Panc1 (cell line): ENCODE results near the gene KIAA1958. TPM values are rescaled to one million over a fixed set of nuclear protein-coding genes. Genes with fewer than 3 reads are reported as not detected.

Source experiments
- ATAC-seq: fragments of 200-7000 bp; cut with Tn5 transposase; 2 replicates; pipeline ENCODE4 v1.9.1; 2020; ENCODE audit warnings: mild to moderate bottlenecking, moderate library complexity
- BruUV-seq: library from RNA; stranded (reverse); fragments of 400-500 nt; replicated peaks from 2 replicates; lab custom pipeline; 2021; lab: Mats Ljungman, UMichigan
- CTCF ChIA-PET: fragments of 300-600 bp; sonication (Branson Sonifier 250); formaldehyde crosslinking; loops from one replicate; lab custom pipeline; 2022; ENCODE audit warnings: antibody characterized with exemption; lab: Charles Lee
- POLR2A ChIA-PET: fragments of 300-600 bp; sonication (Branson Sonifier 250); formaldehyde crosslinking; loops from one replicate; lab custom pipeline; 2022; ENCODE audit warnings: antibody characterized with exemption; lab: Charles Lee
- DNase-seq: peaks from one replicate; pipeline ENCODE4 v3.0.0-alpha.2; 2010; ENCODE audit warnings: low read depth, low spot score
- H3K27ac ChIP-seq: 2 replicates; pipeline ENCODE4 v1.5.1; 2011; ENCODE audit warnings: mild to moderate bottlenecking, low read length, inconsistent platforms
- H3K27me3 ChIP-seq: fragments of 200-500 bp; sonication (Bioruptor generic); 2 replicates; pipeline ENCODE4 v1.6.0; 2014; ENCODE audit warnings: low read length, inconsistent platforms; ENCODE audit not compliant: control insufficient read depth, insufficient read depth
- H3K36me3 ChIP-seq: fragments of 200-500 bp; sonication (Bioruptor generic); 2 replicates; pipeline ENCODE4 v1.5.1; 2014; ENCODE audit warnings: inconsistent platforms, mild to moderate bottlenecking, low read length, moderate library complexity; ENCODE audit not compliant: control insufficient read depth, insufficient read depth
- H3K4me1 ChIP-seq: 2 replicates; pipeline ENCODE4 v1.5.1; 2011; ENCODE audit warnings: inconsistent platforms, mild to moderate bottlenecking, low read length, moderate library complexity; ENCODE audit not compliant: control insufficient read depth, insufficient read depth
- H3K4me3 ChIP-seq, 2 experiments: 2 replicates each; pipeline ENCODE4 v1.5.1; 2011 to 2012; ENCODE audit warnings: low read depth in 2 of 2, low read length in 2 of 2, mild to moderate bottlenecking in 2 of 2, inconsistent platforms in 1 of 2, moderate library complexity in 1 of 2
- H3K9me3 ChIP-seq: fragments of 200-500 bp; sonication (Bioruptor generic); 2 replicates; pipeline ENCODE4 v1.5.1; 2014; ENCODE audit warnings: low read depth, mild to moderate bottlenecking, inconsistent platforms, low read length, moderate library complexity; ENCODE audit not compliant: control insufficient read depth, insufficient read depth
- POLR2AphosphoS5 ChIP-seq: IDR thresholded peaks from 2 replicates; pipeline ENCODE4 v1.6.1; 2012; ENCODE audit warnings: mild to moderate bottlenecking, low read depth, low read length, moderate library complexity
- SIN3A ChIP-seq: IDR thresholded peaks from 2 replicates; pipeline ENCODE4 v1.6.1; 2012; ENCODE audit warnings: low read depth, mild to moderate bottlenecking, low read length, moderate library complexity, borderline replicate concordance; ENCODE audit not compliant: insufficient read depth
- TCF7L2 ChIP-seq: IDR thresholded peaks from 2 replicates; pipeline ENCODE4 v1.6.1; 2011; ENCODE audit warnings: mild to moderate bottlenecking, low read depth, low read length, inconsistent platforms
- in situ Hi-C: cut with HindIII; loops from 2 replicates; pipeline ENCODE4 v1.10.0; 2016; ENCODE audit warnings: low sequenced_read_pairs, low pct_unique_long_range_greater_than_20kb
- intact Hi-C: fragments of 100-400 bp; cut with micrococcal nuclease; formaldehyde crosslinking; loops from one replicate; pipeline ENCODE4 v1.10.0; 2022; ENCODE audit not compliant: unreplicated experiment
- total RNA-seq: library from RNA; stranded (reverse); gene quantifications from one replicate; pipeline ENCODE4 v1.2.1, GENCODE V29; 2021; ENCODE audit not compliant: unreplicated experiment
- TF ChIP-seq, protein P1 (sequence below), 2 experiments: IDR thresholded peaks; 2 replicates each; pipeline ENCODE4 v1.6.1; 2011 to 2012; ENCODE audit warnings: low read depth in 2 of 2, control low read depth in 1 of 2, low read length in 1 of 2, mild to moderate bottlenecking in 1 of 2, moderate library complexity in 1 of 2; ENCODE audit not compliant: insufficient read depth in 1 of 2
- TF ChIP-seq, protein P2 (sequence below): fragments of 450-650 bp; IDR thresholded peaks from 2 replicates; pipeline ENCODE4 v1.5.1; 2017; ENCODE audit warnings: mild to moderate bottlenecking

Gene KIAA1958
- total RNA-seq, 1 experiment from 2014 or later: 10.4 TPM

DNA sequence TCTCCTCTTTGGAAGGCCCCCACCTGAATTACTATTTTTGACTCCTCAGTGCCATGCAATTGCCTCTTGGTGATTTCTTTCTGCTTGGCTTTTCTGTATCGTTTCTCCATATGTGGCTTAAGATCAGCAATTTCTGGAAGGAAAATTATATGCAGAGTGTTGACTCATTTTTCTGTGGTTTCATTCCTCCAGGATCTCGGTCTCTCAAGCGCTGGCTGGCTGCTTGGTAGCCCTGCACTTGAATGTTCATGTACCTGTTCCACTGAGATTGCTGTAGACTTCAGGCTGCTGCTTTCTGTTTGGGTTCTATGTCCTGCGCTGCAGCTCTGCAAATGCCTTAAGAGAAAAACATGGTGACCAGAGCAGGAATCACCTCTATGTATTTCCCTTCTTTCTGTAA lies 153.7 kb downstream of the KIAA1958 start:
- no peak for ATAC-seq
- in situ Hi-C loops (no loop called here), intact Hi-C loops (no loop called here)
- no peaks in the 10 kb centered on the region for H3K36me3 ChIP-seq
- TF ChIP-seq, protein P1, sequence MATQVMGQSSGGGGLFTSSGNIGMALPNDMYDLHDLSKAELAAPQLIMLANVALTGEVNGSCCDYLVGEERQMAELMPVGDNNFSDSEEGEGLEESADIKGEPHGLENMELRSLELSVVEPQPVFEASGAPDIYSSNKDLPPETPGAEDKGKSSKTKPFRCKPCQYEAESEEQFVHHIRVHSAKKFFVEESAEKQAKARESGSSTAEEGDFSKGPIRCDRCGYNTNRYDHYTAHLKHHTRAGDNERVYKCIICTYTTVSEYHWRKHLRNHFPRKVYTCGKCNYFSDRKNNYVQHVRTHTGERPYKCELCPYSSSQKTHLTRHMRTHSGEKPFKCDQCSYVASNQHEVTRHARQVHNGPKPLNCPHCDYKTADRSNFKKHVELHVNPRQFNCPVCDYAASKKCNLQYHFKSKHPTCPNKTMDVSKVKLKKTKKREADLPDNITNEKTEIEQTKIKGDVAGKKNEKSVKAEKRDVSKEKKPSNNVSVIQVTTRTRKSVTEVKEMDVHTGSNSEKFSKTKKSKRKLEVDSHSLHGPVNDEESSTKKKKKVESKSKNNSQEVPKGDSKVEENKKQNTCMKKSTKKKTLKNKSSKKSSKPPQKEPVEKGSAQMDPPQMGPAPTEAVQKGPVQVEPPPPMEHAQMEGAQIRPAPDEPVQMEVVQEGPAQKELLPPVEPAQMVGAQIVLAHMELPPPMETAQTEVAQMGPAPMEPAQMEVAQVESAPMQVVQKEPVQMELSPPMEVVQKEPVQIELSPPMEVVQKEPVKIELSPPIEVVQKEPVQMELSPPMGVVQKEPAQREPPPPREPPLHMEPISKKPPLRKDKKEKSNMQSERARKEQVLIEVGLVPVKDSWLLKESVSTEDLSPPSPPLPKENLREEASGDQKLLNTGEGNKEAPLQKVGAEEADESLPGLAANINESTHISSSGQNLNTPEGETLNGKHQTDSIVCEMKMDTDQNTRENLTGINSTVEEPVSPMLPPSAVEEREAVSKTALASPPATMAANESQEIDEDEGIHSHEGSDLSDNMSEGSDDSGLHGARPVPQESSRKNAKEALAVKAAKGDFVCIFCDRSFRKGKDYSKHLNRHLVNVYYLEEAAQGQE (IDR thresholded peaks at IDR 0.05; ENCODE audit: insufficient read depth in 1 of 2, low read depth in 2 of 2, low read length in 1 of 2): no peak
- 0 out of 2 replicates have a peak, but pooled peaks cover 4% of the 10 kb centered on the region for H3K9me3 ChIP-seq
- no peaks in the 10 kb centered on the region for H3K4me1 ChIP-seq
- POLR2A ChIA-PET: no interaction called here
- no peak overlapping the region for H3K27ac ChIP-seq
- no peaks in the 10 kb centered on the region for H3K27me3 ChIP-seq
- DNase-seq: no peak
- CTCF ChIA-PET: no interaction called here
- BruUV-seq: no TSS peak
- H3K4me3 ChIP-seq: no peak overlapping the region

DNA sequence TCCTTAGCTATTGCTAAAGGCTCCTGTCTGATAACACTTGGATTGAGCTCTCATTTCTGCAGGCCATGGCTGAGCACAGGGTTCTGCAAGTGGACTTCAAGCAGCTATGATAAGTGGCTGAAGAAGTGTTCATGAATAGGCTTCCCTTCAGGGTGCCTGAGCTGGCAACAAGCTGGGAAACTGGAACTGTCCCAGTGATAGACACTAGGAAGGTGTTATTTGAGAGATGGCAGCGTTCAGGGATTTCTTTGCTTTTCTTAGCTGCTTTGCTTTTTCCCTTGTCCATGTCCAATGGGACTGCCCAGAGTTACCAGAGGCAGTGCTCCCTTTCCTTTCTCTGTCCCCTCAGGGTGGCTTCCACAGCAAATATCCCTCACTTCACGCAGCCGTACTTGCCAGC lies 155.5 kb downstream of the KIAA1958 start:
- in situ Hi-C loops: no loop called here
- POLR2A ChIA-PET: no interaction called here
- ATAC-seq: no peak

More for the DNA sequence above, 155.5 kb downstream of the KIAA1958 start:
- no TSS peak for BruUV-seq
- Histone ChIP-seq H3K4me3 (no peak overlapping the region), H3K9me3 (0 out of 2 replicates have a peak, but pooled peaks cover 4% of the 10 kb centered on the region), H3K27me3 (no peaks in the 10 kb centered on the region), H3K36me3 (no peaks in the 10 kb centered on the region), H3K27ac (no peak overlapping the region), H3K4me1 (no peaks in the 10 kb centered on the region)
- no peak for DNase-seq
- CTCF ChIA-PET: no interaction called here
- intact Hi-C loops: no loop called here
- TF ChIP-seq SIN3A: no peak
- TF ChIP-seq POLR2AphosphoS5: no peak
- TF ChIP-seq, protein P1 (IDR thresholded peaks at IDR 0.05; ENCODE audit: insufficient read depth in 1 of 2, low read depth in 2 of 2, low read length in 1 of 2): no peak
- TF ChIP-seq, protein P2, sequence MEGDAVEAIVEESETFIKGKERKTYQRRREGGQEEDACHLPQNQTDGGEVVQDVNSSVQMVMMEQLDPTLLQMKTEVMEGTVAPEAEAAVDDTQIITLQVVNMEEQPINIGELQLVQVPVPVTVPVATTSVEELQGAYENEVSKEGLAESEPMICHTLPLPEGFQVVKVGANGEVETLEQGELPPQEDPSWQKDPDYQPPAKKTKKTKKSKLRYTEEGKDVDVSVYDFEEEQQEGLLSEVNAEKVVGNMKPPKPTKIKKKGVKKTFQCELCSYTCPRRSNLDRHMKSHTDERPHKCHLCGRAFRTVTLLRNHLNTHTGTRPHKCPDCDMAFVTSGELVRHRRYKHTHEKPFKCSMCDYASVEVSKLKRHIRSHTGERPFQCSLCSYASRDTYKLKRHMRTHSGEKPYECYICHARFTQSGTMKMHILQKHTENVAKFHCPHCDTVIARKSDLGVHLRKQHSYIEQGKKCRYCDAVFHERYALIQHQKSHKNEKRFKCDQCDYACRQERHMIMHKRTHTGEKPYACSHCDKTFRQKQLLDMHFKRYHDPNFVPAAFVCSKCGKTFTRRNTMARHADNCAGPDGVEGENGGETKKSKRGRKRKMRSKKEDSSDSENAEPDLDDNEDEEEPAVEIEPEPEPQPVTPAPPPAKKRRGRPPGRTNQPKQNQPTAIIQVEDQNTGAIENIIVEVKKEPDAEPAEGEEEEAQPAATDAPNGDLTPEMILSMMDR: no peak
- TF ChIP-seq TCF7L2: no peak
